ENCODE data around the gene PFKFB4. TPM values are rescaled to one million over a fixed set of nuclear protein-coding genes. Genes with fewer than 3 reads are reported as not detected.

Gene PFKFB4
- total and polyA plus RNA-seq, 2 donors (not counting 1 experiment from before 2014, with no cell fraction given): 1.3 to 3.3 TPM

GRCh38 chr3:48584836-48585235, 28.2 kb upstream of the PFKFB4 start:
- POLR2A ChIA-PET: no interaction called here

More at GRCh38 chr3:48584836-48585235, 28.2 kb upstream of the PFKFB4 start:
- no peak overlapping the region for H2AFZ ChIP-seq (ENCODE audit: insufficient read depth, low read depth, low read length, poor library complexity, severe bottlenecking)
- TF ChIP-seq CTCF (IDR thresholded peaks at IDR 0.05) (no peak), EZH2 (IDR thresholded peaks at IDR 0.05; ENCODE audit: borderline replicate concordance, insufficient read depth, low read depth, low read length, poor library complexity, severe bottlenecking) (no peak)
- H3K4me2 ChIP-seq (replicated peaks; ENCODE audit: low read depth, low read length, poor library complexity, severe bottlenecking): no peak overlapping the region
- Mint-ChIP-seq H3K4me3 (no peak overlapping the region), H3K27ac (no peak overlapping the region), H3K9me3 (ENCODE audit: insufficient read depth) (no peaks in the 10 kb centered on the region), H3K4me1 (no peaks in the 10 kb centered on the region), H3K27me3 (peaks cover 25% of the 10 kb centered on the region)
- no peaks in the 10 kb centered on the region for H3K36me3 ChIP-seq (replicated peaks in 1 of 2; ENCODE audit: control extremely low read depth in 1 of 2, control insufficient read depth in 1 of 2, extremely low read depth in 1 of 2, insufficient read depth in 2 of 2, low read length in 1 of 2)
- intact Hi-C loops (cut with micrococcal nuclease): no loop called here
- 89% methylated on average over 5 of the region's 9 CpGs for WGBS (ENCODE audit: insufficient coverage)
- CTCF ChIA-PET: no interaction called here
- no peaks in the 10 kb centered on the region for H3K4me1 ChIP-seq (ENCODE audit: control insufficient read depth in 2 of 2, insufficient read depth in 2 of 2, low read length in 2 of 2)
- no peak overlapping the region for H3K4me3 ChIP-seq (ENCODE audit: control extremely low read depth in 1 of 5, extremely low read depth in 1 of 5, insufficient read depth in 1 of 5, low read depth in 2 of 5, low read length in 4 of 5)
- DNase-seq: no peak
- no peaks in the 10 kb centered on the region for H4K20me1 ChIP-seq (ENCODE audit: control insufficient read depth, insufficient read depth, low read length, poor library complexity, severe bottlenecking)
- ATAC-seq (ENCODE audit: low read depth): no peak
- H3K9ac ChIP-seq (ENCODE audit: low read length): no peak overlapping the region
- peaks cover 0 to 9% (median 1%) of the 10 kb centered on the region in 4 experiments for H3K27me3 ChIP-seq (replicated peaks in 1 of 4; ENCODE audit: control extremely low read depth in 1 of 4, control insufficient read depth in 3 of 4, insufficient read depth in 4 of 4, low read length in 3 of 4)
- H3K9me3 ChIP-seq (ENCODE audit: control extremely low read depth in 1 of 3, control insufficient read depth in 2 of 3, insufficient read depth in 1 of 3, low read length in 2 of 3): no peaks in the 10 kb centered on the region
- no peak overlapping the region for H3K27ac ChIP-seq (ENCODE audit: low read length in 2 of 2)
- H3K79me2 ChIP-seq (ENCODE audit: control insufficient read depth, insufficient read depth, low read length): no peaks in the 10 kb centered on the region

Measured in B cell (primary cell).